HG02798 (cell line): ENCODE measurements around the gene RBBP5.

Experiments used
- ATAC-seq: cut with Tn5 transposase; IDR thresholded peaks from one replicate; pipeline ENCODE4 v1.9.1; 2021; ENCODE audit warnings: mild to moderate bottlenecking; ENCODE audit not compliant: unreplicated experiment, poor library complexity

The RBBP5 gene

DNA sequence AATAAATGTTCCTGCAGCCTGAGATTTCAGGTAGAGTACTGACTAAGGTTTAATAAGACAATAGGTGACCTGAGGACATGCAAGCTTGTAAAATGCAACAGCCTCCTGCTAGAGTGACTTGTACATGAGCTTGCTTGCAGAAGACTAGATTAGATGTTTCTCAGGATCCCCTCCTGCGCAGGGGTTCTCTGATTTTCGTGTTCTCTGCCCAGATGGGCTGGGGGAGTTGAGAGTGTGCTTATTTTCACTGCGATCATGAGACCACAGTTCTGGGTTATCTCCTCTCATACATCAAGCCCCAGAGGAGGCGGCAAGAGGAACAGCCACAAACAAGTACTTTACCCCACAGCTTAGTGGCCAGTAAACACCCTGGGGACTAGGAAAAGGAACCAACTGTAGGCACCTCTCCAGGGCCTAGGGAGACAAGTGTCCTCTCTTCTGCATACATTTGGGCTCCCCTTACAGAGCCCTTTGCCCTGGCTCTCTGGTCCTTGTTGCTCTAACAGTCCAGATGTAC lies 45.5 kb downstream of the RBBP5 start:
- ATAC-seq: no peak

DNA sequence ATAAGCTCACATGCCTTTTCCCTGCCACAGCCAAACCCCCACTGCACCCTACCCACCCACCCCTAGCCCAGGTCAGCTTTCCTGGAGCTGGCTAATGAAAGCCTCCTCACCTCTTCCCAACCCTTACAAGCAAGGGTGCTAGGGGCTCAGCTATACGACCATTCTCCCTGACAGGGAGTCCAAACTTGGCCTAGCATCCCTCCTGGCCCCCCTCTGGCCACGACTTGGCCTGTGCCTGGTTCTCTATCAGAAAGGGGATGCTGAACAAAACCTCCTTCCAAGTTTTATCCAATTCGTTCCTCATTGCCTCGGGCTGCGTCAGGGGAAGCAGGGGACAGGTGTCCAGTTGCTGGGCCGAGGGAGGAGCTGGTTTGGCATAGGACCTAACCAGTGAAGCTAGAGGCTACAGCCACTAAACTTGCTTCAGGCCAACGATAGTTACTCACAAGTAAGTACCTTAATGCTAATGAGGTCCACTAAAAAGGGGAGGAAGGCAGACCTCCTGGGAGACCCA lies 46.1 kb downstream of the RBBP5 start:
- ATAC-seq: no peak

- ATAC-seq: no peak
These were observed 47.3 kb downstream of the RBBP5 start for GRCh38 chr1:205074513-205074912.

- ATAC-seq: no peak
These were observed 47.7 kb downstream of the RBBP5 start for GRCh38 chr1:205074084-205074483.

GRCh38 chr1:205073511-205073910 lies 48.3 kb downstream of the RBBP5 start:
- no peak for ATAC-seq

DNA sequence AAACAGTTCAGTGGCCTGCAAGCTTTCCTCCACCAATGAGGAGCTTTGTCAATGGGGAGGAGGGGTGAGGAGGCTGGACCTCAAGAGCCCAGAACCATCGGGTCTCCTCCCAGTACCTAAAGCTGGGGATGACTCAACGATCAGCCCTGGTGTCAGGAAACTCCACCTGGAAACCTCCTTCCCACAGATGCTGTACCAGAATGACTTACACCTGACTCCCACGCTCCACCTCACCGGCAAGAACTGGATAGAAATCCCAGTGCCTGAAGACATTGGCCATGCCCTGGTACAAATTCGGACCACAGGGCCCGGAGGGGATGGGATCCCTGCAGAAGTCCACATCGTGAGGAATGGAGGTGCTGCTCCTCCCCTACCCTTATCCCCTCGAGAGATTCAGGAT lies 48.9 kb downstream of the RBBP5 start:
- no peak for ATAC-seq

- ATAC-seq: no peak
These were observed 49.5 kb downstream of the RBBP5 start for GRCh38 chr1:205072286-205072685.

DNA sequence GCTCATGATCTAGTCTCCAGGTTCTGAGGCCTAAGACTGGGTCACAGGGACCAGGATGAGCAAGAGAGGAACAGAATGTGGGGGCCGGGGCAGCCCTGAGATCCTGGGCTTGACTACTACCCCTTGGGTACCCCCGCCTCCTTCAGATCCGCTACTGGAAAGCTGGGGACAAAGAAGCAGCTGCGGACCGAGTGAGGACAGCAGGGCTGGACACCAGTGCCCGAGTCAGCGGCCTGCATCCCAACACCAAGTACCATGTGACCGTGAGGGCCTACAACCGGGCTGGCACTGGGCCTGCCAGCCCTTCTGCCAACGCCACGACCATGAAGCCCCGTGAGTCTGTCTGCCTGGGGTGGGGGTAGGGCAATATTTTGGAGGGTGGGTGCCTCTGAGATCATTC lies 50.0 kb downstream of the RBBP5 start:
- no peak for ATAC-seq

DNA sequence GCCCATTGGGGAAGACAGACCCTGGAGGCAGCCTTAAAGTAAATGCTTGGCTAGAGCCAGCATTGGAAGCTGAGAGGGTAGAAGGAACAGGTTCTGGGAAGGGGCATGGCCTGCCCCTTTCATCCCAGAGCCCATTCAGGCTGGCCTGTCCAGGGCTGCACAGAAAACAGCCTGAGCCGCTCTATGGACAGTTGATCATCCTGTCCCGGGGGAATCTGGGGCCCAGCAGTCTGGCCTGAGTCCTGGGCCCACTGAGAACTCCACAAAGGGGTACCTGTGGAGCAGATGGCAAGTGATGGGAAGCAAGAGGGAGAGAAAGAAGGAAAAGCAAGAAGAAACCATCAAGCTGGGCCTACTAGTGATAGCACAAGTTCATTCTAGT lies 50.8 kb downstream of the RBBP5 start:
- no peak for ATAC-seq

- no peak for ATAC-seq
These were observed 52.2 kb downstream of the RBBP5 start for GRCh38 chr1:205069371-205070125.

GRCh38 chr1:205068457-205069040 lies 53.2 kb downstream of the RBBP5 start:
- no peak for ATAC-seq

GRCh38 chr1:205068001-205068400 lies 53.8 kb downstream of the RBBP5 start:
- ATAC-seq: no peak

DNA sequence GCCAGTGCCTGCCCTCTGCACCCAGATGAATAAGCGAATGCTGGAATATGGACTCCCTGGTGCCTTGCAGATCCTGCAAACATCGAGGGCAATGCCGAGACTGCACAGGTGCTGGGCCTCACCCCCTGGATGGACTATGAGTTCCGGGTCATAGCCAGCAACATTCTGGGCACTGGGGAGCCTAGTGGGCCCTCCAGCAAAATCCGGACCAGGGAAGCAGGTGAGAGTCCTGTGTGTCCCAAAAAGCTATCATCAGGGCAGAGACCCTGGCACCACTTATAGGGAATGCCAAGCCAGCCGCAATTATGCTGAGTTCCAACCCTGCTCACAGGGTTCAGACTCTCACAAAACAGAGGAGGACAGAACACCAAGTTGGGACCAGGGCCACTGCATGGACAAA lies 54.7 kb downstream of the RBBP5 start:
- no peak for ATAC-seq

GRCh38 chr1:205066141-205066818 lies 55.5 kb downstream of the RBBP5 start:
- ATAC-seq: no peak

DNA sequence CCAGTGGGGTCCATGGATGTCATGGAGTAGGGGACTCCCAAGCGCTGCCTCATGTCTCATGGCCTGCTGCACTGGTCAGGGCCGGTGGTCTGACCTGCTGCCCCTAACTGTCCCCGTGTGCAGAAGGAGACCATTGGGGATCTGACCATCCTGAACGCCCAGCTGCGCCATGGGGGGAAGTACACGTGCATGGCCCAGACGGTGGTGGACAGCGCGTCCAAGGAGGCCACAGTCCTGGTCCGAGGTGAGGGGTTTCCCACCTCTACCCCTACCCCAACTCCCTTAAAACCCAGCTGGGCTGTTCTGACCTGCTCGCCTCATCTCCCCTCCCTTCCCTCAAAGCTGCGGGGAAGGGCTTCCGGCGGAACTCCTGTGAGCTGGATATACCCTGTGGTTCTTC lies 56.1 kb downstream of the RBBP5 start:
- ATAC-seq: no peak

DNA sequence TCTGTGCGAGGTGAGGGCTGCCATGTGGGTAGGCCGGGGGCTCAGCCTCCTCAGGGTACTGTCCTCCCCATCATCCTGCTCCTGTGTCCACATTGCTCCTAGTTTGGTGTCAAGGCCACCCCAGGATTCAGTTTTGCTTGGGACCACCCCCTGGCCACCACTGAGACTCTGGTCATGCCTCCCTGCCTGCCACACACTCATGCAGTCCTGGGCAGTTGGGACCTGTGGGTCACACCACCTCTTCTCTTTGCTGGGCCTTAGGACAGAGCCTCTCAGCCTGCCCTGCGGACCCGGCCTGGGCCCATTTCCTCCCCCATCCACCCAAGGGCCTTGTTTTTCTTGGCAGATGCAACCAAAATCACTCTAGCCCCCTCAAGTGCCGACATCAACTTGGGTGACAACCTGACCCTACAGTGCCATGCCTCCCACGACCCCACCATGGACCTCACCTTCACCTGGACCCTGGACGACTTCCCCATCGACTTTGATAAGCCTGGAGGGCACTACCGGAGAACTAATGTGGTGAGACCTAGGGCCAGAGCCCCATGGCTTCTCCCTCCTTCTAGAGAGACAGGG lies 56.9 kb downstream of the RBBP5 start:
- no peak for ATAC-seq

DNA sequence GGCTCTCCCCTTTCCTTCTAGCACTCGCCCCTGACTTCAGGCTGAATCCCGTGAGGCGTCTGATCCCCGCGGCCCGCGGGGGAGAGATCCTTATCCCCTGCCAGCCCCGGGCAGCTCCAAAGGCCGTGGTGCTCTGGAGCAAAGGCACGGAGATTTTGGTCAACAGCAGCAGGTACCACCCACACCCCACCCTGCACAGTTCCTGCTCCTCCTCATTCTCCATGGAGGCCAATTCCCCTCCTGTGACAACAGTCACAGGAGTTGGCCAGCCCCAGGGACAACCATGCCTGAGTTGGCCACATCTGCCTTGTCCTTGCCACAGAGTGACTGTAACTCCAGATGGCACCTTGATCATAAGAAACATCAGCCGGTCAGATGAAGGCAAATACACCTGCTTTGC lies 57.5 kb downstream of the RBBP5 start:
- ATAC-seq: no peak

DNA sequence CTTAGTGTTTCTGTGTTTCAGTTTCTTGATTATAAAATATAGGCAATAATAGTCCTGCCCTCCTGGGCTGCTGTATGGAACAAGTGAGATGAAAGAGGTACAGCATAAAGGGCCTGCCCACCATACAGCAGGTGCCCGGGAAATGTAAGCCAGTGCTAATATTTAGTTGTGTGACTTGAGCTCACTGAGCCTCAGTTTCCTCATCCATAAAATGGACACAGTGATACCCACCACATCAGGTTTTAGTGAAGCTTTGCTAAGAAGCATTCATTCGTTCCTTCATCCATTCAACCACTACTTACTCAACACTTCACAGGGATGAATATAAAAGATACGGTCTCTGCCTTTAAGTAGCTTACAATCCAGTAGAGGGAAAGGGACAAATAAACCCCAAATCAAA lies 58.9 kb downstream of the RBBP5 start:
- no peak for ATAC-seq

DNA sequence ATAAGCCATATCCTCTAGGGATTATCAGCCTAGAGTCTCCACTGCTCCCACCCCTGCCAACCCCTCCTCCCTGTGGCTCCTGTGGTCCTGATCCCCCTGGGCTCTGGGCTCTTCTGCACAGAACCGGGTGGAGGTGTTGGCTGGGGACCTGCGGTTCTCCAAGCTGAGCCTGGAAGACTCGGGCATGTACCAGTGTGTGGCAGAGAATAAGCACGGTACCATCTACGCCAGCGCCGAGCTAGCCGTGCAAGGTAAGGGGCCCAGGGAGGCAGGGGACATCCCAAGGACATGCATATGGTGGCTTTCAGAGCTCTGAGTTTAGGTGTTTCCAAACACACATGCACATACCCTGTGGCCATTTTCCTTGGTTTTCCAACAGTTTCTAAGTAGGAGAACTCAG lies 59.5 kb downstream of the RBBP5 start:
- ATAC-seq: no peak

DNA sequence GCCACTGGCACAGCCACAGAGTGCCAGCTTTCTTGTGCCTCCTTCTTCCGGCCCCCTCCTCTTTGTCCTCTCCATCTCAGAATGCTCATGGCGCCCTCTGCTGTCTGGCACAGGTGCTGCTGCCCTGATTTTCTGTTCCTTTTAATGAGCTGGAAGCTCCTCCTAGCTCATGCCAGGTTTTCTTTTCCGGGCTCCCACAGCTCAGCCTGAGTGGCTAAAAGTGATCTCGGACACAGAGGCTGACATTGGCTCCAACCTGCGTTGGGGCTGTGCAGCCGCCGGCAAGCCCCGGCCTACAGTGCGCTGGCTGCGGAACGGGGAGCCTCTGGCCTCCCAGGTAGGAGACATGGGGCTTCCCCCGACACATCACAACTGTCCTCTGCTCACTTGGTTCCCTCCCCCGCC lies 60.1 kb downstream of the RBBP5 start:
- ATAC-seq: no peak

- no peak for ATAC-seq
These were observed 60.6 kb downstream of the RBBP5 start for GRCh38 chr1:205061227-205061626.
